Amniotic epithelial cell (primary cell): ENCODE results near the gene PLXDC2.
"Not testable (repeated sequence)": the region's sequence is repeated elsewhere in the genome, so short reads cannot be mapped to it uniquely, and the experiment has no call there.

ENCODE experiments used
- DNase-seq: peaks from one replicate; pipeline ENCODE4 v3.0.0-alpha.2; 2010; ENCODE audit warnings: low read depth

The PLXDC2 gene

GRCh38 chr10:20114179-20114578 is 297.9 kb downstream of the PLXDC2 start:
- DNase-seq = no peak

GRCh38 chr10:20115894-20116293 is 299.7 kb downstream of the PLXDC2 start:
- no peak for DNase-seq

GRCh38 chr10:20117471-20117870 is 301.2 kb downstream of the PLXDC2 start:
- DNase-seq = peak; percentile 32

- DNase-seq = no peak
Observed at GRCh38 chr10:20118119-20118518, 301.9 kb downstream of the PLXDC2 start.

- no peak for DNase-seq
Observed at GRCh38 chr10:20128811-20129210, 312.6 kb downstream of the PLXDC2 start.

GRCh38 chr10:20132816-20133215 is 316.6 kb downstream of the PLXDC2 start:
- DNase-seq = peak; percentile 49

- DNase-seq = no peak
Observed at GRCh38 chr10:20133669-20134189, 317.5 kb downstream of the PLXDC2 start.

- DNase-seq = peak; percentile 15
Observed at GRCh38 chr10:20142311-20142710, 326.1 kb downstream of the PLXDC2 start.

- no peak for DNase-seq
Observed at GRCh38 chr10:20144268-20144667, 328.0 kb downstream of the PLXDC2 start.

GRCh38 chr10:20146004-20146403 is 329.8 kb downstream of the PLXDC2 start:
- no peak for DNase-seq

- no peak for DNase-seq
Observed at GRCh38 chr10:20147684-20148083, 331.5 kb downstream of the PLXDC2 start.

GRCh38 chr10:20156511-20156910 is 340.3 kb downstream of the PLXDC2 start:
- no peak for DNase-seq

- DNase-seq = peak; percentile 64
Observed at GRCh38 chr10:20157314-20157713, 341.1 kb downstream of the PLXDC2 start.

GRCh38 chr10:20158086-20158485 is 341.9 kb downstream of the PLXDC2 start:
- no peak for DNase-seq

- peak; percentile 16 for DNase-seq
Observed at GRCh38 chr10:20162123-20162522, 345.9 kb downstream of the PLXDC2 start.

- DNase-seq = peak; percentile 13
Observed at GRCh38 chr10:20166096-20166675, 350.0 kb downstream of the PLXDC2 start.

GRCh38 chr10:20170661-20171060 is 354.4 kb downstream of the PLXDC2 start:
- DNase-seq = no peak

- DNase-seq = no peak
Observed at GRCh38 chr10:20173046-20173445, 356.8 kb downstream of the PLXDC2 start.

GRCh38 chr10:20175719-20176118 is 359.5 kb downstream of the PLXDC2 start:
- no peak for DNase-seq

GRCh38 chr10:20180766-20181165 is 364.5 kb downstream of the PLXDC2 start:
- DNase-seq = no peak

- no peak for DNase-seq
Observed at GRCh38 chr10:20181434-20181833, 365.2 kb downstream of the PLXDC2 start.

- DNase-seq = peak; percentile 61
Observed at GRCh38 chr10:20185116-20185515, 368.9 kb downstream of the PLXDC2 start.

GRCh38 chr10:20191392-20191791 is 375.2 kb downstream of the PLXDC2 start:
- DNase-seq = not testable (repeated sequence)

- DNase-seq = no peak
Observed at GRCh38 chr10:20195076-20195475, 378.8 kb downstream of the PLXDC2 start.
